Measurements from ENCODE around the gene TRAF2. TPM values are rescaled to one million over a fixed set of nuclear protein-coding genes. Genes with fewer than 3 reads are reported as not detected.

TRAF2 gene
- total and polyA plus RNA-seq, 2 of the 13 experiments (the other 11 are each of a cell fraction or from before 2014, with no cell fraction given) = 12.4 to 13.6 TPM

DNA sequence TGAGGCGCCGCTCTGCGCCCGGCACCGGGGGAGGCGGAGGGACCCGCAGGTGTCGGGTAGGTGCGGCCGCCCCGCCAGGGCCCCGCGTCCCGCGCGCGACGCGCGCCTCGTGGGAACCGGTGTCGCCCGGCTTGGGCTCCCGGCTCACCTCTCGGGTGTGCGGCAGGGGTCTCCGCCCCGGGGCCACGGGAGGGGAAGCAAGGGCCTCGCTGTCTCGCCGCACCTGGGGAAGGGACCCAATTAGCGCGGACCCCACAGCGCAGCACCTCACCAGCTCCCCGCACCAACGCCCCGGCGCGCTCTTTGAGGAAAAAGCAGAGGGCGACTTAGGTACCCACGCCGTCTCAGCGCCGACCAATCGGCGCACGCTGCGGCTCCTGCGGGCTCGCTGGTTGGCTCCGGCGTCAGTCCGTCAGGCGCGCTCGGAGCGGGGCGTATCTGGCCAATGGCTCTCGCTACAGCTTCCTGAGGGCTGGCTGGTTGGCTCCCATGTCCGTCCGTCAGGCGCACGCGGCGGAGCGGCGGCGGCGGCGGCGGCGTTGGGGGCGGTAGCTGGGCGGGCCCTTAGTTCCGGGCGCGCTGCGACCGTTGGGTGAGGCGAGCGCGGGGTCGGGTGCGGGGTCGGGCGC lies at the start of gene TRAF2 (continued):
- TF ChIP-seq, protein P1, sequence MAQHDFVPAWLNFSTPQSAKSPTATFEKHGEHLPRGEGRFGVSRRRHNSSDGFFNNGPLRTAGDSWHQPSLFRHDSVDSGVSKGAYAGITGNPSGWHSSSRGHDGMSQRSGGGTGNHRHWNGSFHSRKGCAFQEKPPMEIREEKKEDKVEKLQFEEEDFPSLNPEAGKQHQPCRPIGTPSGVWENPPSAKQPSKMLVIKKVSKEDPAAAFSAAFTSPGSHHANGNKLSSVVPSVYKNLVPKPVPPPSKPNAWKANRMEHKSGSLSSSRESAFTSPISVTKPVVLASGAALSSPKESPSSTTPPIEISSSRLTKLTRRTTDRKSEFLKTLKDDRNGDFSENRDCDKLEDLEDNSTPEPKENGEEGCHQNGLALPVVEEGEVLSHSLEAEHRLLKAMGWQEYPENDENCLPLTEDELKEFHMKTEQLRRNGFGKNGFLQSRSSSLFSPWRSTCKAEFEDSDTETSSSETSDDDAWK (CRISPR knock-in tag; IDR thresholded peaks at IDR 0.05) = no peak
- TF ChIP-seq, protein P2, sequence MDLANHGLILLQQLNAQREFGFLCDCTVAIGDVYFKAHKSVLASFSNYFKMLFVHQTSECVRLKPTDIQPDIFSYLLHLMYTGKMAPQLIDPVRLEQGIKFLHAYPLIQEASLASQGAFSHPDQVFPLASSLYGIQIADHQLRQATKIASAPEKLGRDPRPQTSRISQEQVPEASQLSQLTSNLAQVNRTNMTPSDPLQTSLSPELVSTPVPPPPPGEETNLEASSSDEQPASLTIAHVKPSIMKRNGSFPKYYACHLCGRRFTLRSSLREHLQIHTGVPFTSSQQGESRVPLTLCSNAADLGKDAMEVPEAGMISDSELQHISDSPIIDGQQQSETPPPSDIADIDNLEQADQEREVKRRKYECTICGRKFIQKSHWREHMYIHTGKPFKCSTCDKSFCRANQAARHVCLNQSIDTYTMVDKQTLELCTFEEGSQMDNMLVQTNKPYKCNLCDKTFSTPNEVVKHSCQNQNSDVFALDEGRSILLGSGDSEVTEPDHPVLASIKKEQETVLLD (CRISPR knock-in tag; IDR thresholded peaks at IDR 0.05; ENCODE audit: low read depth) = 0 out of 2 replicates have a peak, but pooled peaks have one; percentile 41
- 0 out of 2 replicates have a peak, but pooled peaks have one; percentile 43 for TF ChIP-seq ZNF792 (CRISPR knock-in tag; IDR thresholded peaks at IDR 0.05)
- no peak for TF ChIP-seq ZMYM4 (CRISPR knock-in tag; IDR thresholded peaks at IDR 0.05)
- no peak; the same call in 1 of the 2 replicates for TF ChIP-seq HDAC2 (CRISPR knock-in tag; IDR thresholded peaks at IDR 0.05)
- peak; percentile 65; the same call in 1 of the 2 replicates for TF ChIP-seq ZNF124 (CRISPR knock-in tag; IDR thresholded peaks at IDR 0.05)
- 0 out of 2 replicates have a peak, but pooled peaks have one; percentile 43 for TF ChIP-seq GLI4 (CRISPR knock-in tag; IDR thresholded peaks at IDR 0.05; ENCODE audit: borderline replicate concordance)
- no peak for TF ChIP-seq ZMYM3 (CRISPR knock-in tag; IDR thresholded peaks at IDR 0.05)
- peak; percentile 58; the same call in 1 of the 2 replicates for TF ChIP-seq THAP11 (CRISPR knock-in tag; IDR thresholded peaks at IDR 0.05)
- no peak for TF ChIP-seq SRY (CRISPR knock-in tag; IDR thresholded peaks at IDR 0.05)
- no peak for TF ChIP-seq RBAK (CRISPR knock-in tag; IDR thresholded peaks at IDR 0.05)
- TF ChIP-seq, protein P3, sequence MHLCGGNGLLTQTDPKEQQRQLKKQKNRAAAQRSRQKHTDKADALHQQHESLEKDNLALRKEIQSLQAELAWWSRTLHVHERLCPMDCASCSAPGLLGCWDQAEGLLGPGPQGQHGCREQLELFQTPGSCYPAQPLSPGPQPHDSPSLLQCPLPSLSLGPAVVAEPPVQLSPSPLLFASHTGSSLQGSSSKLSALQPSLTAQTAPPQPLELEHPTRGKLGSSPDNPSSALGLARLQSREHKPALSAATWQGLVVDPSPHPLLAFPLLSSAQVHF (CRISPR knock-in tag; IDR thresholded peaks at IDR 0.05) = no peak
- TF ChIP-seq RBFOX2 (IDR thresholded peaks at IDR 0.05; ENCODE audit: low read depth, low read length) = peak; percentile 84
- no peak for TF ChIP-seq TGIF2 (CRISPR knock-in tag; IDR thresholded peaks at IDR 0.05)
- TF ChIP-seq NFKB2 (CRISPR knock-in tag; IDR thresholded peaks at IDR 0.05; ENCODE audit: borderline replicate concordance) = 0 out of 2 replicates have a peak, but pooled peaks have one; percentile 25
- no peak for TF ChIP-seq ZNF232 (CRISPR knock-in tag; IDR thresholded peaks at IDR 0.05; ENCODE audit: borderline replicate concordance)
- TF ChIP-seq SIX1 (CRISPR knock-in tag; IDR thresholded peaks at IDR 0.05; ENCODE audit: borderline replicate concordance) = no peak
- TF ChIP-seq ZBTB20 (CRISPR knock-in tag; IDR thresholded peaks at IDR 0.05; ENCODE audit: borderline replicate concordance, low read depth) = no peak
- TF ChIP-seq HOXA5 (CRISPR knock-in tag; IDR thresholded peaks at IDR 0.05) = no peak
- TF ChIP-seq ETV6 (CRISPR knock-in tag; conservative IDR thresholded peaks at IDR 0.05) = peak; percentile 62; the same call in 1 of the 2 replicates
- TF ChIP-seq RELA (CRISPR knock-in tag; IDR thresholded peaks at IDR 0.05) = no peak; the same call in none of the 2 replicates
- TF ChIP-seq ZNF282 (IDR thresholded peaks at IDR 0.05; ENCODE audit: partially characterized antibody) = no peak
- TF ChIP-seq FOXC1 (CRISPR knock-in tag; IDR thresholded peaks at IDR 0.05; ENCODE audit: borderline replicate concordance) = no peak
- TF ChIP-seq, protein P4, sequence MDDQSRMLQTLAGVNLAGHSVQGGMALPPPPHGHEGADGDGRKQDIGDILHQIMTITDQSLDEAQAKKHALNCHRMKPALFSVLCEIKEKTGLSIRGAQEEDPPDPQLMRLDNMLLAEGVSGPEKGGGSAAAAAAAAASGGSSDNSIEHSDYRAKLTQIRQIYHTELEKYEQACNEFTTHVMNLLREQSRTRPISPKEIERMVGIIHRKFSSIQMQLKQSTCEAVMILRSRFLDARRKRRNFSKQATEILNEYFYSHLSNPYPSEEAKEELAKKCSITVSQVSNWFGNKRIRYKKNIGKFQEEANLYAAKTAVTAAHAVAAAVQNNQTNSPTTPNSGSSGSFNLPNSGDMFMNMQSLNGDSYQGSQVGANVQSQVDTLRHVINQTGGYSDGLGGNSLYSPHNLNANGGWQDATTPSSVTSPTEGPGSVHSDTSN (CRISPR knock-in tag; IDR thresholded peaks at IDR 0.05; ENCODE audit: borderline replicate concordance) = peak; percentile 99; the same call in 1 of the 2 replicates
- TF ChIP-seq NFKBIZ (CRISPR knock-in tag; IDR thresholded peaks at IDR 0.05) = peak; percentile 36; the same call in 1 of the 2 replicates
- TF ChIP-seq ZSCAN31 (CRISPR knock-in tag; IDR thresholded peaks at IDR 0.05; ENCODE audit: low read depth) = peak; percentile 74
- peak; percentile 79 for TF ChIP-seq ELF3 (CRISPR knock-in tag; IDR thresholded peaks at IDR 0.05)
- TF ChIP-seq, protein P5, sequence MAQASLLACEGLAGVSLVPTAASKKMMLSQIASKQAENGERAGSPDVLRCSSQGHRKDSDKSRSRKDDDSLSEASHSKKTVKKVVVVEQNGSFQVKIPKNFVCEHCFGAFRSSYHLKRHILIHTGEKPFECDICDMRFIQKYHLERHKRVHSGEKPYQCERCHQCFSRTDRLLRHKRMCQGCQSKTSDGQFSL (CRISPR knock-in tag; IDR thresholded peaks at IDR 0.05) = no peak
